ENCODE results near the gene AMIGO3.

DNA sequence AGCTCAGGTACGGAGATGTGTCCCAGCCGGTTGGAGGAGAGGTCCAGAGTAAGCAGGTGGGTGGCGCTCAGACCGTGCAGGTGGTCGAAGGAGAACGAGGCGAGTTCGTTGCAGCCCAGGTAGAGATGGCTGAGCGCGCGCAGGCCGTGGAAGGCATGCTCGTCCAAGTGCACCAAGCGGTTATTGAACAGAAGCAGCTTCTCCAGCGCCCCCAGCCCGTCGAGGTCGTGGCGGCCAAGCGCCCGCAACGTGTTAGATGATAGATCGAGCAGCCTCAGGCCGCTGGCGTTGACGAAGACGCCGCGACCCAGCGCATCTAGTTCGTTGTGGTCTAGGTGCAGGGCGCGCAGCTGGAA is 648 bp downstream of the AMIGO3 start:
- TF ChIP-seq, protein P1, sequence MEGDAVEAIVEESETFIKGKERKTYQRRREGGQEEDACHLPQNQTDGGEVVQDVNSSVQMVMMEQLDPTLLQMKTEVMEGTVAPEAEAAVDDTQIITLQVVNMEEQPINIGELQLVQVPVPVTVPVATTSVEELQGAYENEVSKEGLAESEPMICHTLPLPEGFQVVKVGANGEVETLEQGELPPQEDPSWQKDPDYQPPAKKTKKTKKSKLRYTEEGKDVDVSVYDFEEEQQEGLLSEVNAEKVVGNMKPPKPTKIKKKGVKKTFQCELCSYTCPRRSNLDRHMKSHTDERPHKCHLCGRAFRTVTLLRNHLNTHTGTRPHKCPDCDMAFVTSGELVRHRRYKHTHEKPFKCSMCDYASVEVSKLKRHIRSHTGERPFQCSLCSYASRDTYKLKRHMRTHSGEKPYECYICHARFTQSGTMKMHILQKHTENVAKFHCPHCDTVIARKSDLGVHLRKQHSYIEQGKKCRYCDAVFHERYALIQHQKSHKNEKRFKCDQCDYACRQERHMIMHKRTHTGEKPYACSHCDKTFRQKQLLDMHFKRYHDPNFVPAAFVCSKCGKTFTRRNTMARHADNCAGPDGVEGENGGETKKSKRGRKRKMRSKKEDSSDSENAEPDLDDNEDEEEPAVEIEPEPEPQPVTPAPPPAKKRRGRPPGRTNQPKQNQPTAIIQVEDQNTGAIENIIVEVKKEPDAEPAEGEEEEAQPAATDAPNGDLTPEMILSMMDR (IDR thresholded peaks at IDR 0.05; ENCODE audit: low read depth, low read length) = no peak
- TF ChIP-seq EZH2phosphoT487 (IDR thresholded peaks at IDR 0.05; ENCODE audit: low read depth) = no peak
